Muscle layer of colon (tissue), 2 donors: Measurements from ENCODE around the gene PRKRIP1.

Experiments used
- H3K27ac ChIP-seq: one replicate; pipeline ENCODE4 v1.7.0; 2013; ENCODE audit warnings: low read depth, mild to moderate bottlenecking, low read length, moderate library complexity
- H3K27me3 ChIP-seq, 2 donors: one replicate each; pipeline ENCODE4 v1.7.0; 2013; ENCODE audit warnings: low read length in 2 of 2, mild to moderate bottlenecking in 2 of 2; ENCODE audit not compliant: insufficient read depth in 2 of 2, control insufficient read depth in 1 of 2
- H3K36me3 ChIP-seq: one replicate; pipeline ENCODE4 v1.7.0; 2013; ENCODE audit warnings: mild to moderate bottlenecking, low read length; ENCODE audit not compliant: insufficient read depth
- H3K4me1 ChIP-seq: one replicate; pipeline ENCODE4 v1.7.0; 2013; ENCODE audit warnings: mild to moderate bottlenecking, low read length; ENCODE audit not compliant: insufficient read depth
- H3K4me3 ChIP-seq, 2 donors: one replicate each; pipeline ENCODE4 v1.7.0; 2013; ENCODE audit warnings: low read length in 2 of 2, low read depth in 1 of 2, mild to moderate bottlenecking in 1 of 2, moderate library complexity in 1 of 2
- H3K9ac ChIP-seq: one replicate; pipeline ENCODE4 v1.7.0; 2013; ENCODE audit warnings: low read length
- H3K9me3 ChIP-seq: one replicate; pipeline ENCODE4 v1.7.0; 2013; ENCODE audit warnings: mild to moderate bottlenecking, low read length
- donor health status: abdominal sarcoma.
- donor health status: Adenocarcinoma of cecum.

The PRKRIP1 gene

GRCh38 chr7:102434039-102434486, 37.9 kb downstream of the PRKRIP1 start:
- Histone ChIP-seq H3K4me3 (peak overlapping the region; percentile 47 to 68), H3K27ac (no peak overlapping the region), H3K27me3 (no peaks in the 10 kb centered on the region), H3K4me1 (peaks cover 16% of the 10 kb centered on the region), H3K36me3 (no peaks in the 10 kb centered on the region), H3K9me3 (no peaks in the 10 kb centered on the region), H3K9ac (no peak overlapping the region)

- H3K9me3 ChIP-seq: no peaks in the 10 kb centered on the region
- H3K4me3 ChIP-seq: no peak overlapping the region
- no peaks in the 10 kb centered on the region for H3K27me3 ChIP-seq
- no peak overlapping the region for H3K27ac ChIP-seq
- H3K9ac ChIP-seq: no peak overlapping the region
- no peaks in the 10 kb centered on the region for H3K36me3 ChIP-seq
- peaks cover 16% of the 10 kb centered on the region for H3K4me1 ChIP-seq
Observed at GRCh38 chr7:102436118-102436517, 40.0 kb downstream of the PRKRIP1 start.

- Histone ChIP-seq H3K27ac (no peak overlapping the region), H3K9me3 (no peaks in the 10 kb centered on the region), H3K9ac (no peak overlapping the region), H3K4me3 (no peak overlapping the region), H3K4me1 (no peaks in the 10 kb centered on the region), H3K27me3 (no peaks in the 10 kb centered on the region), H3K36me3 (no peaks in the 10 kb centered on the region)
Observed at GRCh38 chr7:102439963-102440795, 44.0 kb downstream of the PRKRIP1 start.

- H3K9ac ChIP-seq: no peak overlapping the region
Observed at GRCh38 chr7:102444961-102445673, 49.0 kb downstream of the PRKRIP1 start.

GRCh38 chr7:102445674-102446071, 49.5 kb downstream of the PRKRIP1 start:
- Histone ChIP-seq H3K4me3 (no peak overlapping the region), H3K36me3 (peaks cover 6% of the 10 kb centered on the region), H3K9me3 (no peaks in the 10 kb centered on the region), H3K27ac (no peak overlapping the region), H3K4me1 (no peaks in the 10 kb centered on the region), H3K9ac (no peak overlapping the region), H3K27me3 (no peaks in the 10 kb centered on the region)

More at GRCh38 chr7:102444961-102445673, 49.0 kb downstream of the PRKRIP1 start:
- no peaks in the 10 kb centered on the region for H3K9me3 ChIP-seq
- H3K4me1 ChIP-seq: no peaks in the 10 kb centered on the region
- no peaks in the 10 kb centered on the region for H3K27me3 ChIP-seq
- H3K4me3 ChIP-seq: no peak overlapping the region
- peaks cover 6% of the 10 kb centered on the region for H3K36me3 ChIP-seq
- H3K27ac ChIP-seq: no peak overlapping the region

GRCh38 chr7:102446387-102447156, 50.4 kb downstream of the PRKRIP1 start:
- Histone ChIP-seq H3K9me3 (no peaks in the 10 kb centered on the region), H3K27me3 (no peaks in the 10 kb centered on the region), H3K27ac (no peak overlapping the region), H3K4me1 (no peaks in the 10 kb centered on the region), H3K9ac (no peak overlapping the region), H3K36me3 (peaks cover 6% of the 10 kb centered on the region), H3K4me3 (no peak overlapping the region)

GRCh38 chr7:102447311-102447710, 51.1 kb downstream of the PRKRIP1 start:
- Histone ChIP-seq H3K4me1 (no peaks in the 10 kb centered on the region), H3K27ac (no peak overlapping the region), H3K4me3 (no peak overlapping the region), H3K9ac (no peak overlapping the region), H3K9me3 (no peaks in the 10 kb centered on the region), H3K36me3 (peaks cover 6% of the 10 kb centered on the region), H3K27me3 (no peaks in the 10 kb centered on the region)

GRCh38 chr7:102449136-102449535, 53.0 kb downstream of the PRKRIP1 start:
- peaks cover 6% of the 10 kb centered on the region for H3K36me3 ChIP-seq
- H3K4me3 ChIP-seq: no peak overlapping the region

GRCh38 chr7:102450242-102450641, 54.1 kb downstream of the PRKRIP1 start:
- peaks cover 6% of the 10 kb centered on the region for H3K36me3 ChIP-seq

More at GRCh38 chr7:102449136-102449535, 53.0 kb downstream of the PRKRIP1 start:
- Histone ChIP-seq H3K9ac (no peak overlapping the region), H3K27me3 (no peaks in the 10 kb centered on the region), H3K9me3 (no peaks in the 10 kb centered on the region), H3K27ac (no peak overlapping the region), H3K4me1 (no peaks in the 10 kb centered on the region)

GRCh38 chr7:102451371-102452054, 55.4 kb downstream of the PRKRIP1 start:
- H3K36me3 ChIP-seq: peaks cover 7% of the 10 kb centered on the region
- no peaks in the 10 kb centered on the region for H3K27me3 ChIP-seq
- no peak overlapping the region for H3K27ac ChIP-seq
- H3K9me3 ChIP-seq: no peaks in the 10 kb centered on the region
- no peak overlapping the region for H3K9ac ChIP-seq
- no peak overlapping the region for H3K4me3 ChIP-seq
- no peaks in the 10 kb centered on the region for H3K4me1 ChIP-seq

More at GRCh38 chr7:102450242-102450641, 54.1 kb downstream of the PRKRIP1 start:
- H3K9me3 ChIP-seq: no peaks in the 10 kb centered on the region
- H3K27me3 ChIP-seq: no peaks in the 10 kb centered on the region
- H3K9ac ChIP-seq: no peak overlapping the region
- H3K27ac ChIP-seq: no peak overlapping the region
- H3K4me3 ChIP-seq: no peak overlapping the region
- H3K4me1 ChIP-seq: no peaks in the 10 kb centered on the region

GRCh38 chr7:102452451-102452850, 56.3 kb downstream of the PRKRIP1 start:
- no peak overlapping the region for H3K27ac ChIP-seq
- H3K4me3 ChIP-seq: no peak overlapping the region
- no peaks in the 10 kb centered on the region for H3K27me3 ChIP-seq
- peaks cover 11% of the 10 kb centered on the region for H3K36me3 ChIP-seq
- H3K4me1 ChIP-seq: no peaks in the 10 kb centered on the region
- no peaks in the 10 kb centered on the region for H3K9me3 ChIP-seq
- no peak overlapping the region for H3K9ac ChIP-seq
